Activated effector memory CD4-positive, alpha-beta T cell treated with Interleukin-2 at 50 U/mL for 16 hours (primary cell): ENCODE measurements around the gene RELT.
"Not testable (repeated sequence)": the region's sequence is repeated elsewhere in the genome, so short reads cannot be mapped to it uniquely, and the experiment has no call there.

ENCODE experiments used
- DNase-seq: peaks from one replicate; pipeline ENCODE4 v3.0.0-alpha.2; 2020

RELT gene

DNA sequence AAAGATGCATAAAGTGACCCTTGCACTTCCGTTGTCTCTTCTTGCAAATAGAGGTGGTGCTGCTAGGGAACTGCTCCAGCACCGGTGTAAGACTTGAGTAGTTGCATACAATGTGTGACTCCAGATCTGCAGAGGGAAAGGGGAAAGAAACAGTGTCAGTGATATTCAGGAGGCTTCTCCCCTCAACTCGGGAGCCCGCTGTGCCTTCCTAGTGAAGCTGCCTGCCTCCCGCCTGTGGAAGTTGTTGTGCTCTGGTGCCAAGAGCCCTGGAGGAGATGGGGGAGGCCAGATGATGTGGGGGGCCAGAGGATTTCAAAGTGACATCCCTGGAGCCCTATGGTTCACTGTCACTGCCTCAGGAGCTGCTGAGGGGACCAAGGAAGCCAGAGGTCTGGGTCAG lies 30.4 kb downstream of the RELT start:
- DNase-seq, result no peak

GRCh38 chr11:73409431-73409830 lies 33.2 kb downstream of the RELT start:
- no peak for DNase-seq

- DNase-seq, result no peak
These were observed 34.4 kb downstream of the RELT start for GRCh38 chr11:73410627-73411026.

DNA sequence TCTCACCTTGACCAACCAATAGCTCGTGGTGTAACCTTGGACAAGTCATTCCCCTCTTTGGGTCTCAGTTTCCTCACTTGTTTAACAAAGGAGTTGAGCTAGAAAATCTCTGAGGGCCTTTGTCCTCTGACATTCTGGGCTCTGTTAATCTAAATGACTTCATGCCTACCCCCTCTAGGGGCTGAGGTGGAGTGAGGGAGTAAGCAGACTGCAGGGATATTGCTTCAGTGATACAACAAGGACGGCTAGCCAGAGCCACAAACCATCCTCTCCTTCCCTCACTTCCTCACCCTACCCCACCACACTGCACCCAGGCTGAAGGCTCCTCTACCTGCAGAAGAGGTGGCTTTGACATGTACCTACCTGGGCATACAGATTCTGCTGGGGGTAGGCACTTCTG lies 34.8 kb downstream of the RELT start:
- DNase-seq, result no peak

GRCh38 chr11:73412308-73412707 lies 36.1 kb downstream of the RELT start:
- DNase-seq, result no peak

GRCh38 chr11:73413256-73413655 lies 37.1 kb downstream of the RELT start:
- no peak for DNase-seq

DNA sequence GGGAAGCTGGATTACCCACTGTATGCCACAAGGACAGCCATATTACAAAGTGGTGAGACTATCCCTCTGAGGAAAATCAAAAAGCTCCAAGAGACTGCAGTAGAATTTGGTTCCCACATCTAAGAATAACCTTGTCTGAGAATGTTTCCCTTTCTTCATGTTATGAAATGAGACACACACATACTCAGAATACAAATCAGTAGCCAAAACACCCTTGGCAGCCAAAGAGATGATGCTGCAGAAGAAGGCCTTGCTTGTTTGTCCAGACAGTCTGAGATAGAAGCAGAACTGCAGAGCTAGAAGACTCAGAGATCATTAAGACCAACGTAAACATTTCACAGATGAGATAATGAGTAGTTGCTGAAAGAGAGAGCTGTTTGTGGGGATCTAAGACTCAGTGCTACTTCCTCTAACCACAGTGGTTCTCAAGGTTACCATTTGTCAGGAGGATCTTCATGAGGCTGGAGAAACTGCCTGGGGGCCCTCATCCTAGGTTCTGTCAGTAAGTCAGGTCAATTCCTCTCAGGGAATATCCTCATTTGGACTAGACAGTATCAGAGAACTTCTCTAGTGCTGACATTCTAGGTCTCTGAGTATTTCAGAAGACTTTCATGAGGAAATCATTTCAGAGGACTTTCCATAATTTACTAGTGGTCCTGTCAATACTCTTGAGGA lies 38.9 kb downstream of the RELT start:
- DNase-seq, result no peak

DNA sequence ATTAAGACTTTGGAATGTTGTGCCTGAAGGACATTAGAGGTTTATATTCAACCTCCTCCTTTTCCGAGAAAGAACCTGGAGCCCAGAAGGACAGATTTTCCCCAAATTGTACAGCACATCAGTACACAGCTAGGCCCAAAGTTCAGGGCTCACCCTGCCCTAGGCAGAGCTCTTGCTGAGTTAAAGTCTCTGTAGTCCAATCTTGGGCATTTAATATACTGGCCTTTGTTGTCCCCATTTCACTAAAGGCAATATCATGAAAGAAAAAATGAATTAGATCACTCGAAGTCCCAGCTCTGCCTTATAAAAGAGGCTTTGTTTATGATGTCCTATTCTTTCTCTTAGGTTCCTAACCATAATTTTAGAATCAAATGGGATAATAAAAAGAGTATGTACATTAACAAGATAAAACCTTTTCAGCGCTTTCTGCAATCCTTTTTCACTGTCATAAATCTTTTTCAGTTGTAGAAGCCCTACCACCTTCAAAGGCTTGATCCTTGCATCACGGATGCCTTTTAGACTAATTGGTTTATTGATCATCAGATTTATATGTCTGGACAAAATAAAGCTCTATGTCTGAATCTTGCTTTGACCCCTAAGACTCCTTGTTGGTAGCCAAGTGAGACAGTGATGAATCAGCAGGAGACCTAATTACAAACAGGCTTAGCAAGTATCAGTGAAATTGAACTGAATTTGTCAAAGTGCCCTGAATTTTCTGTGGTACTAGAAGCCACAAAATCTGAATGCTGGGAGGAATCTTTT lies 39.8 kb downstream of the RELT start:
- DNase-seq, result no peak

- no peak for DNase-seq
These were observed 40.6 kb downstream of the RELT start for GRCh38 chr11:73416786-73417185.

- no peak for DNase-seq
These were observed 43.9 kb downstream of the RELT start for GRCh38 chr11:73420136-73420535.

- DNase-seq, result no peak
These were observed 46.7 kb downstream of the RELT start for GRCh38 chr11:73422886-73423285.

GRCh38 chr11:73423506-73423905 lies 47.3 kb downstream of the RELT start:
- DNase-seq, result no peak

DNA sequence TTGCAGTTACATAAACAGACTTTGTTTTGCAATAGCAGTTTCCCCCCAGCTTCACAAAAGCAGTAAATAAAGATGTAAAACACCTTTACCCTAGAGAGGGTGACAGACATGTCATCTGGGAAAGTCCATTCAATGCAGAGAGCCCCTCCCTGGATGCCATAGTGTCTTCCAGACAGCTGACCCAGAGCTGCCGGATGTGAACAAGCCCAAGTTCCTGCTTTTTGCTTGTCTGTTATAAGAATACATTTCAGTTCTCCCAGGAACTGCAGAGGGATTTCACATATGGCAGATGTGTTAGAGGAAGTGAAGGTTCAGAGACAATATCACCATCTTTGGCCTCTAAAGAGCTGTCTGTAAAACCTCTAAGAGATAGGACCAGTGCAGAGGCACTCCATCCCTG lies 48.9 kb downstream of the RELT start:
- no peak for DNase-seq

DNA sequence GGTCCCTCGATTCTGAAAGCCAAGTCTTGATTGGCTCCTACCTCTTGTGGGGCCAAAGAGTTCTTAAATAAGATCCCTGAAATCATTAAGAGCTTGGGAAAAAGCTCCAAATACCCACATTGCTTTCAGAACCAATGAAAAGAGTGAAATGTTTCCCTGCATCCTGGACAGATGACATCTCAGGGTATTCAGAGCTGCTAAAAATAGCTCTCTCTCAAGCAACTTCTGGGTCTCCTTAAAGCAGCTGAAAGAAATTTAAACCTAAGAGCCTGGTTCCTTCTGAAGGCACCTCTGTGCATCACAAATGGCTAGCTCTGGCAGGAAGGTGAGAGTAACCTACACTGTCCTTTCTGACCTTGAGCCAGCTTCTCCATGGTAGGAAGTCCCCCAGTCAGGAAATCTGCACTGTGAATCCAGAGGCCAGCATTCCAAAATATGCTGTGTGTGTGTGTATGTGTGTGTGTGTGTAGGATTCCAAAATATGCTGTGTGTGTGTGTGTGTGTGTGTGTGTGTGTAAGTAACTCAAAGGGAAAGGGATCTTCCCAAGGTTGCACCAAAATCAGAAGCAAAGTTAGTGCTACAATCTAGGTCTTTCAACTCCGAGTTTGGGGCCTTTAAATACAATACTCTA lies 50.1 kb downstream of the RELT start:
- no peak for DNase-seq

DNA sequence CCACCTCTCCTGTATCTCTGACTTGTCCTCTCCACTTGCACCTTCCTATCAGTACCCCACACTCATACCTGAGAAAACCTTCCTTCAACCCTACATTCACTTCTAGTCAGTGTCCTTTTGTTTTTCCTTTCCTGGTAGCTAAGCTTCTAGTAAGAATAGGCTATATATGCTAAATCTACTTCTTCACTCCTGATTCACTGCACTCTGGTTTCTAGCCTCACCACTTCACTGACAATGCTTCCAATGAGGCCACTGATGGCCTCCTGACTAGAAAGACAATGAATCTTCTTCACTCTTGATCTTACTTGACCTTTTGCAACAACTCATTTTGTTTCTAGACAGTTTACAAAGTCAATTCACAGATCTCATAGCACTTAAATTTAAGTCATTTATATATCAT lies 52.0 kb downstream of the RELT start:
- no peak for DNase-seq

GRCh38 chr11:73428699-73429098 lies 52.5 kb downstream of the RELT start:
- DNase-seq, result no peak

DNA sequence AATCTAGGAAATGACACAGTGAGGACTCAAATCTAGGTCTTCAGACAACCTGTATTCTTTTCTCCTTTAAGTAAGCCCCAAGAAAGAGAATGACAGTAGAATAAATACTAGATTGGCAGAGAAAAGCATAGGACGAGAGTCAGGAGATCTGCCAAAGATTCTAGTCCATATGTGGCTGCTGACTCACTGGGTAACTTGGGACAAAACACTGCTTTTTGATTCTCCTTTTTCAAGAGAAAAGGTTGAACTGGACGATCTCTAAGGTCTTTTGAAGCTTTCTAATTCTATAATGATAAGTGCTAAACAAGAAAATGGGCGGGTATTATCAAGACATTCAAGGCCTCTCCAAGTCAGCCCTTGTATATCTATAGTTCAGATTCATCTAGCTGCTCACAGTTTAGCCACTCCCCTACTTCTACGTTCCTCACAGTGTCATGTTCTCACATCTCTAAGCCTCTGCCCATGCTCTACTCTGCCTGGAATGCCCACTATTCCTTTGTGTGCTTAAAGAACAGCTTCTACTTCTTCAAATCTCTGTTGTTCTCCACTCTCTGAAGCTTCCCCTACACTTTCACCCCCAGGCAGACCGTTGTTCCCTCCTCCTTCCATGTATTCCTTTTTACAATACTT lies 53.0 kb downstream of the RELT start:
- no peak for DNase-seq

GRCh38 chr11:73430326-73430725 lies 54.1 kb downstream of the RELT start:
- no peak for DNase-seq

- DNase-seq, result no peak
These were observed 55.2 kb downstream of the RELT start for GRCh38 chr11:73431396-73431795.

DNA sequence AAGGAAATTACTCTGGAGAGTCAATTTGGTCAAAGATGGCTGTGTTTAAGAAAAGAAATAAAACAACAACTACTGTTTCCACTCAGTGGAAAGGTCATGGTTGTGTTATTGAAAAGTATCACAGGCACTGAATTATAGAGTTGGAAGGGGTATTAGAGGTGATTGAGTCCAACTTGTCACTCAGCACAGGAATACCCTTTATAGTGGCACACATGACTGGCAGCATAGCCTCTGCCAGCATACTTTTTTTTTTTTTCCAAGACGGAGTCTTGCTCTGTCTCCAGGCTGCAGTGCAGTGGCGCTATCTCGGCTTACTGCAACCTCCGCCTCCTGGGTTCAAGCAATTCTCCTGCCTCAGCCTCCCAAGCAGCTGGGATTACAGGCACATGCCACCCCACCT lies 60.7 kb downstream of the RELT start:
- not testable (repeated sequence) for DNase-seq

GRCh38 chr11:73439002-73439843 lies 63.0 kb downstream of the RELT start:
- no peak for DNase-seq

- no peak for DNase-seq
These were observed 69.8 kb downstream of the RELT start for GRCh38 chr11:73445980-73446379.

DNA sequence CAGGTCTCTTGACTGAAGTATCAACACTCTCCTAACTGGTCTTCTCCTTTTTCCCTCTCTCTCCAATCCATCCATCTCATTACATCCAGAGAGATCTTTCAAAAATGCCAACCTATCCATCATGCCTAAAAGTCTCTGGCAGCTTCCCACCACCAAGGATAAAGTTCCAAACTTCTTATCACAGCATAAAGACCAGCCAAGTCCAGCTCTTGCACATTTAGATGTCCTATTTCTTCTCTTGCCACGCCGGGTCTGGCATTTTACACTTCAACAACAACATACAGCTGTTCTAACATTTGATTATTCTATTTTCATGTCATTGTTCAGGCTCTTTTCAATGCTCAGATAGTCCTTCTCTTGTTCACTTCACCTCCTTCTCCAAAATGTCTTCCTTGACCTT lies 70.6 kb downstream of the RELT start:
- no peak for DNase-seq
